Activated CD8-positive, alpha-beta T cell treated with anti-CD3 and anti-CD28 coated beads for 36 hours (primary cell): ENCODE results near the gene TMEM247. TPM values are rescaled to one million over a fixed set of nuclear protein-coding genes. Genes with fewer than 3 reads are reported as not detected.
A peak's percentile ranks its signal among the peaks of the same experiment; 100 is the strongest.

ENCODE experiments used
- ATAC-seq: fragments of 200-7000 bp; cut with Tn5 transposase; one replicate; pipeline ENCODE4 v1.10.0; 2021; ENCODE audit warnings: mild to moderate bottlenecking, moderate library complexity
- CTCF ChIA-PET: fragments of 350-600 bp; sonication (Branson Sonifier 250); formaldehyde crosslinking; loops from one replicate; lab custom pipeline; 2021; ENCODE audit warnings: antibody characterized with exemption; lab: Charles Lee
- POLR2A ChIA-PET: fragments of 350-600 bp; sonication (Branson Sonifier 250); formaldehyde crosslinking; loops from one replicate; lab custom pipeline; 2021; ENCODE audit warnings: antibody characterized with exemption; lab: Charles Lee
- DNase-seq: peaks from one replicate; pipeline ENCODE4 v3.0.0-alpha.2; 2020
- H3K27ac Mint-ChIP-seq: one replicate; pipeline ENCODE4 v1.8.0; 2021; ENCODE audit warnings: mild to moderate bottlenecking, mixed read lengths
- H3K27me3 Mint-ChIP-seq: one replicate; pipeline ENCODE4 v1.8.0; 2021; ENCODE audit warnings: mixed read lengths
- H3K36me3 Mint-ChIP-seq: one replicate; pipeline ENCODE4 v1.8.0; 2021; ENCODE audit warnings: low read depth, mixed read lengths
- H3K4me1 Mint-ChIP-seq: one replicate; pipeline ENCODE4 v1.8.0; 2021; ENCODE audit warnings: low read depth, mixed read lengths
- H3K4me3 Mint-ChIP-seq: one replicate; pipeline ENCODE4 v1.8.0; 2021; ENCODE audit warnings: mild to moderate bottlenecking, moderate library complexity, mixed read lengths
- H3K9me3 Mint-ChIP-seq: one replicate; pipeline ENCODE4 v1.8.0; 2021; ENCODE audit warnings: mixed read lengths
- CTCF ChIP-seq: fragments of 200-600 bp; IDR thresholded peaks from one replicate; pipeline ENCODE4 v1.8.0; 2022; ENCODE audit warnings: antibody characterized with exemption, mild to moderate bottlenecking
- intact Hi-C: fragments of 100-400 bp; cut with micrococcal nuclease; formaldehyde crosslinking; loops from one replicate; pipeline ENCODE4 v1.10.0; 2022
- total RNA-seq, 2 experiments: library from RNA; stranded (reverse); gene quantifications; one replicate each; pipeline ENCODE4 v1.2.3, GENCODE V29; 2021

TMEM247 gene
- total RNA-seq, 2 experiments from 2014 or later: not detected

- no peak for DNase-seq
- no peak for ATAC-seq
- POLR2A ChIA-PET: no interaction called here
- CTCF ChIA-PET: no interaction called here
- TF ChIP-seq CTCF: no peak
- H3K27me3 Mint-ChIP-seq: peaks cover 6% of the 10 kb centered on the region
- no peaks in the 10 kb centered on the region for H3K9me3 Mint-ChIP-seq
- H3K4me1 Mint-ChIP-seq: peaks cover 5% of the 10 kb centered on the region
- no peak overlapping the region for H3K27ac Mint-ChIP-seq
- no peaks in the 10 kb centered on the region for H3K36me3 Mint-ChIP-seq
- intact Hi-C loops: no loop called here
- no peak overlapping the region for H3K4me3 Mint-ChIP-seq
Observed at GRCh38 chr2:46493971-46494250, 14.5 kb downstream of the TMEM247 start.

- no peak for TF ChIP-seq CTCF
- Mint-ChIP-seq H3K27me3 (peaks cover 6% of the 10 kb centered on the region), H3K4me3 (no peak overlapping the region), H3K4me1 (peaks cover 5% of the 10 kb centered on the region), H3K9me3 (no peaks in the 10 kb centered on the region), H3K27ac (no peak overlapping the region), H3K36me3 (no peaks in the 10 kb centered on the region)
- intact Hi-C loops: no loop called here
- ChIA-PET CTCF (no interaction called here), POLR2A (interaction anchor here (0.6 kb wide), 1 partner anchor 716 kb away, joined by 4 read pairs; no protein-coding TSS in a partner anchor)
- ATAC-seq (no peak), DNase-seq (no peak)
Observed at GRCh38 chr2:46494596-46494995, 15.2 kb downstream of the TMEM247 start.

GRCh38 chr2:46495231-46496030 is 16.1 kb downstream of the TMEM247 start:
- H3K36me3 Mint-ChIP-seq: no peaks in the 10 kb centered on the region
- POLR2A ChIA-PET: no interaction called here
- peaks cover 8% of the 10 kb centered on the region for H3K4me1 Mint-ChIP-seq
- no peak for DNase-seq
- H3K9me3 Mint-ChIP-seq: no peaks in the 10 kb centered on the region
- intact Hi-C loops: no loop called here
- no peak for ATAC-seq
- CTCF ChIA-PET: interaction anchor here (0.9 kb wide), 1 partner anchor 104 kb away, joined by 3 read pairs; no protein-coding TSS in a partner anchor
- H3K27ac Mint-ChIP-seq: no peak overlapping the region
- TF ChIP-seq CTCF: no peak
- H3K4me3 Mint-ChIP-seq: no peak overlapping the region
- H3K27me3 Mint-ChIP-seq: peaks cover 6% of the 10 kb centered on the region

GRCh38 chr2:46497766-46498165 is 18.4 kb downstream of the TMEM247 start:
- no peak for TF ChIP-seq CTCF
- Mint-ChIP-seq H3K27me3 (peaks cover 6% of the 10 kb centered on the region), H3K4me3 (no peak overlapping the region), H3K36me3 (no peaks in the 10 kb centered on the region), H3K4me1 (peaks cover 8% of the 10 kb centered on the region), H3K27ac (no peak overlapping the region), H3K9me3 (no peaks in the 10 kb centered on the region)
- ATAC-seq (no peak), DNase-seq (no peak)
- intact Hi-C loops: no loop called here
- ChIA-PET CTCF (interaction anchor here (1.2 kb wide), 1 partner anchor 57 kb away, joined by 3 read pairs; no protein-coding TSS in a partner anchor), POLR2A (interaction anchor here (0.9 to 1.0 kb wide), 2 partner anchors 8 to 47 kb away, joined by 3 read pairs; no protein-coding TSS in a partner anchor)

GRCh38 chr2:46498681-46499080 is 19.3 kb downstream of the TMEM247 start:
- Mint-ChIP-seq H3K9me3 (no peaks in the 10 kb centered on the region), H3K4me3 (peak overlapping the region; percentile 87), H3K27me3 (peaks cover 6% of the 10 kb centered on the region), H3K27ac (no peak overlapping the region), H3K36me3 (no peaks in the 10 kb centered on the region), H3K4me1 (peaks cover 2% of the 10 kb centered on the region)
- intact Hi-C loops: no loop called here
- no peak for ATAC-seq
- POLR2A ChIA-PET: interaction anchor here (0.9 to 1.0 kb wide), 2 partner anchors 9 to 46 kb away, joined by 3 read pairs; no protein-coding TSS in a partner anchor
- CTCF ChIA-PET: no interaction called here
- no peak for TF ChIP-seq CTCF
- no peak for DNase-seq
